OCI-M2 (cell line): ENCODE measurements around the gene PLEKHF1.

ENCODE experiments used
- DNase-seq: peaks from one replicate; lab custom pipeline; 2025; ENCODE audit not compliant: unreplicated experiment; lab: John Stamatoyannopoulos, UW

The PLEKHF1 gene

DNA sequence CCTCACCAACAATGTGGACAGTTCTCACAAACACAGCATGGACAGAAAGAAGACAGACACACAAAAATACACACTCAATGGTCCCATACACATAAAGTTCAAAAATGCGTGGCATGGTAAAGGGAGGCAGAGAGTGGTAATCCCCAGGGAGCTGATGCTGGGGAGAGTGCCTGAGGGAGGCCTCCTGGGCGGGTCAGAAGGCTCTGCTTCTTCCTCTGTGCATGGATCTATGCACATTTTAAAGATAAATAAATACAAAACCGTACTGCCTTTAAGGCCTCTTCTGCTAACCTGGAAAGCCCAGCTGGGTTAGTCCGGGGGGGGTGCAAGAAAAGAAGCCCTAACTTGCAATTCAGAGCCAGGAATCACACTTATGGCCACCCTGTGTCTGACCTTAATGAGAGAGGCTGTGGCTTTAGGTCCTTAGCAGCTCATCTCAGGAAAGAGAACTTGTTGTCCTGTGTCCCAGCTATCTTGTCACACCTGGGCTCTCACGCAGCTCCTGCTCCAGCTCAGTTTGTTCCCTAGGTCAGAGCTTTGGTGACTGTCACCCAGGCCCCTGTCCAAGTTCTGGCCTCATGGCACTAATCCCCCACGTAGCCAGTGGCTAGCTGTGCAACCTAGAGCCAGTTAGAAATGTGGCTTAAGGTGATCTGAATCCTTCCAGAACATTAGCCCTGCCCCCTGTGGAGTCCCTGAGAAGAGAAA lies 30.7 kb upstream of the PLEKHF1 start:
- DNase-seq: no peak

DNA sequence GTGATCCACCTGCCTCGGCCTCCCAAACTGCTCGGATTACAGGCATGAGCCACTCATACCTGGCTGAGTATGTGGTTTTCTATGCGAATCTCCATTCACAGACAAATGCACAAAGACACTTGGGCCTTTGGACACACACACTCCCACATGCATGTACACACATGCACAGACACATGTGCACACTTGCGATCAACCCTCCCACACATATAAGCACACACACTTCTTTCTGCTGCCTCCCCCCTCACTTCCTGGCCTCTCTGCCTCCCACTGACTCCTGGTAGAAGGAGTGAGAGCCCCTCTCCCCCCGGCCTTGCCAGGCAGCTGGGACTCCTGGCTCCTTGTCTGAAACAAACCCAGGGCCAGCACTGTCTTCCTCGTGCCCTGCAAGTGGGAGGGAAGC lies 29.3 kb upstream of the PLEKHF1 start:
- no peak for DNase-seq

DNA sequence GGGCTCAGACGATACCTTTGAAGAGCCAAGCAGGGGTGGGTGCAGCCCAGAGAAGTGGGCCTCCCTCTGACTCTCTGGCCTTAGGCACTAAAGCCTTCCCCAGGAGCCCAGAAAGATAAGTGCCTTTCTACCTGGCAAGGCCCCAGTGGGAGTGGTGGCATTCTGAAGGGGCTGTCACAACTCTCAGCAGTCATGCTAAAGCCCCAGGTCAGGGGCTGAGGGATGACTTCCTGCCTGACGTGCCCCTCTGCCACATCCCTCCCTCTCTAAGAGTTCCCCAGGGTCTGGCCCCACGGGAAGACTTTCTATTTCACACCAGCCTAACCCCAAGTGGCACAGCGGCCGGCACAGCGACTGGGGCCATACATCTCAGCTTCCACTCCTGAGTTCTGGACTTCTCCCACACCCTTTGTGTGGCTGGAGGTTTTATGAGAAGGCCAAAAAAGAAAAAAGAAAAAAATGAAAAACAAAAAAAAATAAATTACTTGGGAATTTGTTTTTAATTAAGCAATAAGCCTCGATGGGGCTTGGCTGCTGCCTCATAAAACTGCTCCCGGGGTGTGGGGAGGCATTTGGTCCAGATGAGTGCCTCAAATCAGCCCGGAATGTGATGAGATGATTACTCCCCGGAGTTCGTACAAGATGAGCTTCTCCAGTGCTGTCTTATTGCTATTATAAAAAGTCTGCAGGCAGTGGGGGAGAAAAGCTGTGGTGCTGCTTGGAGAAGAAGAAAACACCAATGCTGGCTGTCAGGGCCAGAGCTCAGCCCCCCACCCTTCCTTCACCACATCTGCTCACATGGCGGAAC lies 28.5 kb upstream of the PLEKHF1 start:
- DNase-seq: no peak

DNA sequence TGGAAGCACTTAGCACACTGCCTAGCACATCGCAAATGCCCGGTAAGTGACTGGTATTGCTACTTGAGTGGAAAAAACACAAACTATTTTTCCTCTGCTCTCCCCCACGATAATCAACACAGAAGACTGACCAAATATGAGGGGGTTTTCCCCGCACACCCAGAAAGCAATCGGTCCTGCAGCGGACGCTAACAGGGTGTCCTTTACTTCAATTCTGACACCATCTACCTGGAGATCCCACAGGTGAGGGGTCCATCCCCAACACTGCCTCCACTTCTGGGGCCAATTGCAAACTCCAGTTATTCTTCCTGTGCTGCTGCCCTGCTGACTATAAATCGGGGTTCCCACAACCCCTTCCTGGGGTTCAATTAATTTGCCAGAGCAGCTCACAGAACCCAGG lies 26.2 kb upstream of the PLEKHF1 start:
- DNase-seq: no peak

DNA sequence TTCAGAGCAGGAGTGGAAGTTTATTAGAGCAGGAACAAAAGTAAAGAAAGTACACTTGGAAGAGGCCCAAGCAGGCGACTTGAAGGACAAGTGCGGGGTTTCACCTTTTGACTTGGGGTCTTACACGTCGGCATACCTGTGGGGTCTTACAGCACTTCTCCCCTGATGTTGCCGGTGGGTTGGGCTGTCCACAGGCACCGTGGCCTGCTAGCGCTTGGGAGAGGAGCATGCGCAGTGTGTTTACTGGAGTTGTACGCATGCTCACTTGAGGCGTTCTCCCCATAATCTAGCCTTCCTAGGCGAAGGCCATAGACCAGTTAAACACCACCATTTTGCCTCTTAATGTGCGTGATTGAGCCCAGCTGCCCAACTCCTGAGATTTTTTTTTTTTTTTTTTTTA lies 25.0 kb upstream of the PLEKHF1 start:
- no peak for DNase-seq

DNA sequence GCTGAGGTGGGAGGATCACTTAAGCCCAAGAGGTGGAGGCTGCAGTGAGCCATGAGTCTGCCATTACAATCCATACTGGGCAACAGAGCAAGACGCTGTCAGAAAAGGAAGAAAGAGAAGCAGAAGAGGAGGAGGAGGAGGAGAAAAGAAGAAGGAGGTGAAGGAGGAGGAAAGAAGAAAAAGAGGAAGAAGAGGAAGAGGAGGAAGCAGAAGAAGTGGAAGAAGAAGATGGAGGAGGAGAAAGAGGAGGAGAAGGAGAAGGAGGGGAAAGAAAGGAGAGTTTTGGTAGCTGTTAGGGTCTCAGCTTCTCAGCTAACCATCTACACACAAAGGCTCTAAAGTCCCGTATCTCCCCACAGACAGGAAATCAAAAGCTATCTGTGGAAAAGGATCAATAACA lies 23.7 kb upstream of the PLEKHF1 start:
- DNase-seq: no peak

DNA sequence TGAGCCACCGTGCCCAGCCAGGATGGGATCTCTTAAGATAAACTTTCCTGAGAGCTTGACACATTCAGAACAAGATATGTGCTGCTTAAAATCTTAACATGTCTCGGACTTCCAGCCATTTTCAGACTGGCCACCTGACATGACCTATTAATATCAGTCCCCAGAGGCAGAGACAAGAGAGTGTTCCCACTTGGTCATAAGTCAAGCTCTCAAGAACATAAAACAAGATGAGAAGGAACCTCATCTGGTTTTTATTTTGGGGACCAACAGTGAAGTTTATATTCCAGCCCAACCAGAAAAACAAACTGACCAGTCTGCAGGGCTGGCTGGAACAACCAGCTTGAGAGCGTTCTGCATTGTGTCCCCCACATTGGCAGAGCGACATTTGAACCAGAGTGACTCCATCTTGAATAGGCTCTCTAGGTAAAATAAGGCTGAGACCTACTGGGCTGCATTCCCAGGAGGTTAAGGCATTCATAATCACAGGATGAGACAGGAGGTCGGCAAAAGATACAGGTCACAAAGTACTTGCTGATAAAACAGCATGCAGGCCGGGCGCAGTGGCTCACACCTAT lies 21.8 kb upstream of the PLEKHF1 start:
- DNase-seq: no peak

DNA sequence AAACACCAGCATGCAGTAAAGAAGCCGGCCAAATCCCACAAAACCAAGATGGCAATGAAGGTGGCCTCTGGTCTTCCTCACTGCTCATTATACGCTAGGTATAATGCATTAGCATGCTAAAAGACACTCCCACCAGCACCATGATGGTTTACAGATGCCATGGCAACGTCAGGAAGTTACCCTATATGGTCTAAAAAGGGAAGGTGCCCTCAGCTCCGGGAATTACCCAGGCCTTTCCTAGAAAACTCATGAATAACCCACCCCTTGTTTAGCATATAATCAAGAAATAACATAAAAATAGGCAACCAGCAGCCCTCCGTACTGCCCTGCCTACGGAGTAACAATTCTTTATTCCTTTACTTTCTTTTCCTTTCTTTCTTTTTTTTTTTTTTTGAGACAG lies 21.1 kb upstream of the PLEKHF1 start:
- DNase-seq: no peak

DNA sequence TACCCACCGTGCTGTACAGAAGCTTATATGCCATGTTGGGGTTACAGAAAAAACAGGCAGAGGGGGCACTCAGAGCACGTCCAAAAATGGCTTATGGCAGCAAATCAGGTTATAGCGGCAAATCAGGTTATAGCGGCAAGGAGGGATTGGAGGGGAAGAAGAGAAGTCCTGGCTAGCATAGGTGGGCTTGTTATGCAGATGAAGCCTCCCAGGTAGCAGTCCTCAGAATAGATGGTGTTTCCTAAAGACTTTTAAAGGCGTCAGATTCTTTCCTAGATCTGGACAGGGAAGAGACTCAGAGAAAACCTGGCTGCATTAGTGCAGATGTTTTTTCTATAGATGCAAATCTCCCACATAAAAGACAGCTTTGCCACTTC lies 19.8 kb upstream of the PLEKHF1 start:
- no peak for DNase-seq

DNA sequence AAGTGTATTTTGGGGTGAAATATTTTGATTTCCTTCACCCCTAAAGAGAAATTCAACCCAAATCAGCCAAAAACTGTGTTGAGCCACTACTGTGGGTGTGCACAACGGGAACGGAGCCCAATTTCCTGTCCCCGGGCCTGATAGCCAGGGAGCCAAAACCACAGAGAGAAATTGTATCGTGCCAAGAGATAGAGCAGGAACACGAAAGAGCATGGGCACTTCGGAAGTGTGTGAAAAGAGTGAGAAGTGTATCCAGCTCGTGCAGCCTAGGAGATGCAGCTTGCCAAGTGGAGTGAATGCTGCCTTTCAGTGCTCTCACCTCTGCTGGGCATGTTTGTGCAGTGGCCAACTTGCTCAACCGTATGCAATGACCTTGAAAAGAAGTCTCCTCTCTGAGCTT lies 19.4 kb upstream of the PLEKHF1 start:
- DNase-seq: no peak

DNA sequence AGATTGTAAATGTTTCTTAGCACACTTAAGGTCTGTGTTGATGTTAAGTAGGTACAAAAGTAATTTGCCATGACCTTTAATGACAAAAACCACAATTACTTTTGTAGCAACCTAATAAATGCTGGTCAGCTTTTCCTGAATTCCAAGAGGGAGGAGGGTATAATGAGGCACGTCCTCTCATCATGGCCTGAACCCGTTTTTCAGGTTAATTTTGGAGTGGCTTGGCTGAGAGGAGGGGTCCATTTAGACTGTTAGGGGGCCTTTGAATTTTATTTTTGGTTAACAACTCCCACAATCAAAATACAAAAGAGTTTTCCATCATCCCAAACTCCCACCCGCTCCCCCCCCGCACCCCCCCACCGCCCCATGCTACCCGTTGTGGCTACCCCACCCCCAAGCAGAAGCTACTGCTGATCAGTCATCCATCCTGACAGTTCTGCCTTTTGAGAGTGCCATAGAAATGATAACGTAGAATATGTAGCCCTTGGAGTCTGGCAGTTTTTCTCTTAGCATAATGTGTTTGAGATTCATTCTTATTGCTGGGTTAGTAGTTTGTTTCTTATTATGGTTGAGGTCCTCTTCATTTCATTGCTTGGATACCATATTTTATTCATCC lies 14.4 kb upstream of the PLEKHF1 start:
- DNase-seq: no peak

DNA sequence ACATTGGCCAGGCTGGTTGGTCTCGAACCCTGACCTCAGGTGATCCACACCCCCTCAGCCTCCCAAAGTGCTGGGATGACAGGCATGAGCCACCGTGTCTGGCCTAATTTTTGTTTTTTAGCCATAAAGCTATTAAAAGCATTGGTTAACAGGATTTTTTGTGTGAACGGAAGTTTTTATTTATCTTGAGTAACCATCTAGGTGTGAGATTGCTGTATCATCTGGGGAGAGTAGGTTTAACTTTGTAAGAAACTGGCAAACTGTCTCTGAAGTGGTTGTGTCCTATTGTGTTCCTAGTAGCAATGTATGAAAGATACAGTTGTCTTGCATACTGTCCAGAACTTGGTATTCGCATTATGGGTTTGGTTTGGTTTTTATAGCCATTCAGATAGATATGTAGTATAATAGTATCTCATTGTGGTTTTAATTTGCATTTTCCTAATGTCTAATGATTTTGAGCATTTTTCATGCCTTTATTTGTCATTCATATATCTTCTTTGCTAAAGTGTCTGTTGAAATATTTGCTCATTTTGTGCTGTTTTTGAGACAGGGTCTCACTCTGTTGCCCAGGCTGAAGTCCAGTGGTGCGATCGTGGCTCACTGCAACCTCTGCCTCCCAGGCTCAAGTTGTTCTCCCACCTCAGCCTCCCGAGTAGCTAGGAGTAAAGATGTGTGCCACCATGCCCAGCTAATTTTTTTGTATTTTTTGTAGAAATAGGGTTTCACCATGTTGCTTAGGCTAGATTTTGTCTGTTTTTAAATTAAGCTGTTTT lies 13.5 kb upstream of the PLEKHF1 start:
- no peak for DNase-seq

DNA sequence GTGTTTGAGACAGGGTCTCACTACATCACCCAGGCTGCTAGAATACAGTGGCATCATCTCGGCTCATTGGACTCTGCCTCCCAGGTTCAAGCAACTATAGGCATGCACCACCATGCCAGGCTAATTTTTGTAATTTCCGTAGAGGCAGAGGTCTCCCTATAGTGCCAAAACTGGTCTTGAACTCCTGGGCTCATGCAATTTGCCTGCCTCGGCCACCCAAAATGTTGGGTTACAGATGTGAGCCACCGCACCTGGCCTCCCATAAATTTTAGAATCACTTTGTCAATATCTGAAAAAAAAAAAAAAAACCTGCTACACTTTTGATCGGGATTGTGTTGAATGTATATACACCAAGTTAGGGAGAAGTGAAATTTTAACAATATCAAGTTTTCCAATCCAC lies 11.9 kb upstream of the PLEKHF1 start:
- DNase-seq: no peak

DNA sequence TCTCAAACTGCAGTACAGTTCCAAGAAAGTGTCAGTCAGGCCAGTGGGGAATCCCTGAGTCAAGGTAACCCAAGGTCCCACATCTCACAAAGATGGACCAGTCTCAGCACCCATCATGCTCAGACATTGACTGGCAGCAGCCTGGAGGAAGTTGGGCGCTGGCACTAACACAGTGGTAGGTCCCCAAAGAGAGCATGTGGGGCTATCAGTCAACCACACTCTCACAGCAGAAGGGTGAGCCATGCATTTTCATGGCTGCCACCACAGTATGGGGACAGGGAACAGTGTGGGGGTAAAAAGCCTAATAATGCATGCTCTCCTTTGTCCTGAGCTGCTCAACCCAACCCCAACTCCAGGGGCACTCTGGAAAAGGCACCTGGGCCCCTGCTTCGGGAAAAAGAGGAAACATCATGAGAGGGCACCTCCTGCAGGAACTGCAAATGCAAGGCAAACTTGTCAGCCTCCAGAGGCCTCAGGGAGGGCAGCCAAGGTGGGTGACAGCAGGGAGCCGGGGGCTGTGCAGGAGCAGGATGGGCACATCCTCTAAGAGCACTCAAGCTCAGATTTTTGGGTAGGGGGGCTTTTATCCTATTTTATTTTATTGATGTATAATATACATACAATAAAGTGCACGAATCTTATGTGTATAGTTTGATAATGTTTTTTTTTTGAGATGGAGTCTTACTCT lies 9.5 kb upstream of the PLEKHF1 start:
- DNase-seq: no peak

DNA sequence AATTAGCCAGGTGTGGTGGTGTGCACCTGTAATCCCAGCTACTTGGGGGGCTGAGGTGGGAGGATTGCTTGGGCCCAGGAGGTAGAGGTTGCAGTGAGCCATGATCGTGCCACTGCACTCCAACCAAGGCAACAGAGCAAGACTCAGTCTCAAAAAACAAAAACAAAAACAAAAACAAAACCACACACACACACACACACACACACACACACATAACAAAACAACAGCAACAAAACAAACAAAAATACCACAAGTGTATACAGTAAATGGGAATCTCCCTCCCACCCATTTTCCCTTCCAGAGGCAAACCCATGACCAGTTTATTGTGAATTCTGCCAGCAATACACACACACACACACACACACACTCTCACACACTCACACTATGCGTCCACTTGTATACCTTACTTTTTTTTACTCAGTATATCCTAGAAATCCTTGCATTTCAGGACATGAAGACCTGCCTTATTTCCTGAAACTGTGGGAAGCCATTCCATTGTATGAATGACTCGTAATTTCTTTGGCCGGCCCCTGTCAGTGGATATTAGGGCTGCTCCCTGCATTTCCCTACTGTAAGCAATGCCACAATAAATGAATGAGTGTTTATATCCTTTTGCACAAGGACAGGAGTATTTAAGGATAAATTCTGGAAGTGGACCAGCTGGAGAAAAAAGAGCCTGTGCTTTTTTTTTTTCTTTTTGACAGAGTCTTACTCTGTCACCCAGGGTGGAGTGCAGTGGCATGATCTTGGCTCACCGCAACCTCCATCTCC lies 6.9 kb upstream of the PLEKHF1 start:
- no peak for DNase-seq

DNA sequence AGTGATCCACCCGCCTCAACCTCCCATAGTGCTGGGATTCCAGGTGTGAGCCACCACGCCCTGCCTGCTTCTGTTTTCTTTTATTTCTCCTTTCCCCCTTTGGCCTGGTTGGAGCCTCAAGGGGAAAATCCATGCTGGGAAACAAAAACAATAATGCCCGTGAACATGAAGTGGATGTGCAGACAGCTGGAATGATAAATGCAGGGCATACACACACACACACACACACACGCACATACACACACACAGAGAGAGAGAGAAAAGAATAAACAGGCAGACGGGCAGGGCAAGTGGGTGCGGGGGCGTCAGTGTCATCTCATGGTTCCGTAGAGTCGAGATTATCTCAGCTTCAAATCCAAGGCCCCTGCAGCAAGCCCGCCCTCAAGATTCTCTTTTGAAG lies 4.4 kb upstream of the PLEKHF1 start:
- peak; percentile 87 for DNase-seq

DNA sequence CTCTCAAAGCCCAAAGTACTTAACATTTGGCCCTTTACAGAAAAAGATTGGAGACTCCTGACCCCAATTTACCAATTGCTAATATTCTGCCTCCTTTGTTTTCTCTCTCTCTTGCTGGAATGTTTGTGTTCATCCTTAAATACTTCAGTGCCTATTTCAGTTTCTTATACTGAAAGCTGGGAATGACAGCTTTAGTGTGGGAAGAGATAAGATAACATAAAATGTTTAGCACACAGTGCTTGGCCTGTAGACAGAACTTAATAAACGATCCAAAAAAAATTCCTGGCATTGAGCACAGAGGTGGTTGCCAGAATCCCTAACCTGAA lies 3.0 kb upstream of the PLEKHF1 start:
- peak; percentile 91 for DNase-seq

DNA sequence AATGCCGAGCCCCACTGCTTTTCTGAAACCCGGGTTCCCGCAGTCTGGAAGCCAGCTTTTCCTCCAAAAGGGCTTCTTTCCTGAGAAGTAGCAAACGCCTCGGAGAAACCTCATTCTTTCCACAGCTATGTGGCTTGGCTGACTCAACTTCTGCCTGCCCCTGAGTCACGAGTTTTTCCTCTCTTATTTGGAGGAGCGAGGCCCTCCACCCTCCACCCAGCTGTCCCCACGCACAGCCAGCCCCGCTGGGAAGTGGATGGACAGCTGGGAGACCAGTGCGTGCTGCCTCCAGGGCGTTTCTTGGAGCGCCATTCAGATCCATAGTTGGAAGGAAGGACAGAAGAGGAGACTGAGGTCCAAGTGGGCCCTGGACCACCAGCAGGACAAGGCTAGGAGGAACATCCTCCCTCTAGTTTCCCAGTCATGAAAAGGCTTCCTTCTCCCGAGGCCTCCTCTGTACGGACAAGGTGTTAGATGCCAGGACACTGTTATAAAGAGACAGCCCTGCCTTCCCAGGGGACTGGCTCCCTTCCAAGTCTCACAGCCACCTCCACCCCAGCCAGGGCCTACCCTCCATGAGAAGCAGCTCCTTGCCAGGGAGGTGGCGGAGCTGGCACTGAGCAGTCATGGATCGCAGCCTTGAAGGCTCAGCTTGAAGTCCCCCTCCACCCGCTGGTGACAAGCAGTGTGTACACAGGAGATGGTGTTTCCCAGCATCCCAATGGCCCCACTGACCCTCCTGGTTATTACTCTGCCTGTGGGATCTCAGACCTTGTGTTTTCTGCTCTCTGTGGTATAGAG lies 2.5 kb upstream of the PLEKHF1 start:
- peak; percentile 91 for DNase-seq
